H1 (cell line): ENCODE data around the gene CLCF1. TPM values are rescaled to one million over a fixed set of nuclear protein-coding genes. Genes with fewer than 3 reads are reported as not detected.
A peak's percentile ranks its signal among the peaks of the same experiment; 100 is the strongest.

Experiments used
- CTCF ChIA-PET: fragments of 300-600 bp; sonication (Branson Sonifier 250); formaldehyde crosslinking; loops from one replicate; lab custom pipeline; 2021; ENCODE audit not compliant: partially characterized antibody; lab: Charles Lee
- POLR2A ChIA-PET: fragments of 300-600 bp; sonication (Branson Sonifier 250); formaldehyde crosslinking; loops from one replicate; lab custom pipeline; 2021; ENCODE audit warnings: inconsistent platforms; ENCODE audit not compliant: partially characterized antibody; lab: Charles Lee
- DNase-seq, 2 experiments: peaks; one replicate each; pipeline versions ENCODE4 v3.0.0 to v3.0.0-alpha.2; 2010 to 2022; ENCODE audit warnings: low spot score in 2 of 2, low read depth in 1 of 2, mixed read lengths in 1 of 2
- FAIRE-seq: peaks from 2 replicates; lab custom pipeline; 2011; peaks lifted over from hg19 to GRCh38; lab: Jason Lieb, UNC
- H2AFZ ChIP-seq: 2 replicates; pipeline ENCODE4 v1.8.1; 2012; ENCODE audit warnings: low read length, inconsistent platforms
- H2AK5ac ChIP-seq: 2 replicates; pipeline ENCODE4 v1.6.1; 2013; ENCODE audit warnings: low read depth, low read length
- H2BK120ac ChIP-seq: replicated peaks from 2 replicates; pipeline ENCODE3; 2013; ENCODE audit warnings: low read depth, low read length, inconsistent platforms
- H2BK12ac ChIP-seq: 2 replicates; pipeline ENCODE4 v1.6.1; 2013; ENCODE audit warnings: low read depth, low read length
- H2BK15ac ChIP-seq: 2 replicates; pipeline ENCODE4 v1.6.1; 2013; ENCODE audit warnings: low read length
- H2BK20ac ChIP-seq: 2 replicates; pipeline ENCODE4 v1.6.1; 2013; ENCODE audit warnings: low read length
- H2BK5ac ChIP-seq: 2 replicates; pipeline ENCODE4 v1.6.1; 2013; ENCODE audit warnings: low read depth, low read length
- H3K14ac ChIP-seq: 2 replicates; pipeline ENCODE4 v1.6.1; 2013; ENCODE audit warnings: inconsistent platforms; ENCODE audit not compliant: insufficient read length
- H3K18ac ChIP-seq: 2 replicates; pipeline ENCODE4 v1.6.1; 2013; ENCODE audit warnings: low read length; ENCODE audit errors: extremely low read depth
- H3K23ac ChIP-seq: 2 replicates; pipeline ENCODE4 v1.6.1; 2013; ENCODE audit warnings: inconsistent platforms; ENCODE audit not compliant: insufficient read length
- H3K23me2 ChIP-seq: 2 replicates; pipeline ENCODE4 v1.6.1; 2013; ENCODE audit warnings: low read depth, low read length
- H3K27ac ChIP-seq: 2 replicates; pipeline ENCODE4 v1.6.1; 2011; ENCODE audit warnings: low read depth, low read length, inconsistent platforms
- H3K27me3 ChIP-seq, 4 experiments: replicated peaks in 1 of 4; 1 replicate in 1 of 4; 2 replicates in 3 of 4; pipeline versions ENCODE4 v1.6.1 to v1.8.1; 2011 to 2013; ENCODE audit warnings: low read length in 3 of 4, mild to moderate bottlenecking in 3 of 4, inconsistent platforms in 2 of 4, mixed read lengths in 2 of 4, moderate library complexity in 1 of 4; ENCODE audit not compliant: control insufficient read depth in 3 of 4, insufficient read depth in 3 of 4; ENCODE audit errors: extremely low read depth in 1 of 4
- H3K36me3 ChIP-seq, 4 experiments: 2 replicates each; pipeline versions ENCODE4 v1.6.1 to v1.8.1; 2011 to 2013; ENCODE audit warnings: mild to moderate bottlenecking in 4 of 4, low read length in 3 of 4, moderate library complexity in 2 of 4, control low read depth in 1 of 4, inconsistent platforms in 1 of 4; ENCODE audit not compliant: insufficient read depth in 4 of 4, control insufficient read depth in 2 of 4
- H3K4ac ChIP-seq: replicated peaks from 2 replicates; pipeline ENCODE3; 2013; ENCODE audit warnings: low read length, low read depth, mixed read lengths, inconsistent platforms; ENCODE audit not compliant: insufficient read length
- H3K4me1 ChIP-seq, 4 experiments: replicated peaks in 1 of 4; 1 replicate in 1 of 4; 2 replicates in 3 of 4; pipeline versions ENCODE4 v1.6.1 to v1.8.1; 2011 to 2013; ENCODE audit warnings: low read length in 3 of 4, inconsistent platforms in 2 of 4, mixed read lengths in 1 of 4; ENCODE audit not compliant: insufficient read depth in 4 of 4, control insufficient read depth in 3 of 4
- H3K4me2 ChIP-seq, 2 experiments: 2 replicates each; pipeline versions ENCODE4 v1.6.1 to v1.8.1; 2011 to 2013; ENCODE audit warnings: low read depth in 2 of 2, low read length in 2 of 2, control low read depth in 1 of 2, inconsistent platforms in 1 of 2, mild to moderate bottlenecking in 1 of 2; ENCODE audit not compliant: insufficient read depth in 1 of 2
- H3K4me3 ChIP-seq, 4 experiments: fragments of 200-600, 300-600 bp in 1 of 4; sonication (generic), shearing (Covaris generic), sonication (Bioruptor Twin) in 1 of 4; 2 replicates each; pipeline versions ENCODE4 v1.5.1 to v1.8.1; 2011 to 2016; ENCODE audit warnings: low read length in 4 of 4, low read depth in 3 of 4, control low read depth in 2 of 4, inconsistent platforms in 2 of 4, mild to moderate bottlenecking in 2 of 4, mixed read lengths in 1 of 4, moderate library complexity in 1 of 4; ENCODE audit not compliant: insufficient read depth in 2 of 4; ENCODE audit errors: extremely low read depth in 1 of 4
- H3K56ac ChIP-seq: replicated peaks from 2 replicates; pipeline ENCODE3; 2013; ENCODE audit warnings: low read depth, mild to moderate bottlenecking, mixed read lengths, low read length, inconsistent platforms; ENCODE audit not compliant: insufficient read length
- H3K79me1 ChIP-seq: 2 replicates; pipeline ENCODE4 v1.6.1; 2013; ENCODE audit warnings: low read depth, low read length, control low read depth
- H3K79me2 ChIP-seq, 2 experiments: 2 replicates each; pipeline versions ENCODE4 v1.6.1 to v1.8.1; 2012 to 2013; ENCODE audit warnings: low read length in 2 of 2, mild to moderate bottlenecking in 2 of 2, inconsistent platforms in 1 of 2; ENCODE audit not compliant: insufficient read depth in 2 of 2, control insufficient read depth in 1 of 2
- H3K9ac ChIP-seq, 4 experiments: replicated peaks in 1 of 4; 1 replicate in 1 of 4; 2 replicates in 3 of 4; pipeline versions ENCODE4 v1.6.1 to v1.8.1; 2011 to 2013; ENCODE audit warnings: low read depth in 3 of 4, low read length in 3 of 4, control low read depth in 2 of 4, mild to moderate bottlenecking in 2 of 4, moderate library complexity in 2 of 4, inconsistent platforms in 1 of 4; ENCODE audit errors: extremely low read depth in 1 of 4
- H3K9me3 ChIP-seq, 2 experiments: 2 replicates each; pipeline versions ENCODE4 v1.6.1 to v1.8.1; 2012 to 2013; ENCODE audit warnings: mild to moderate bottlenecking in 2 of 2, moderate library complexity in 2 of 2, control low read depth in 1 of 2, inconsistent platforms in 1 of 2, low read depth in 1 of 2, low read length in 1 of 2, mixed read lengths in 1 of 2; ENCODE audit not compliant: insufficient read depth in 2 of 2
- H4K20me1 ChIP-seq, 2 experiments: replicated peaks in 1 of 2; 2 replicates each; pipeline versions ENCODE3 to v1.8.1; 2011 to 2013; ENCODE audit warnings: inconsistent platforms in 2 of 2, low read length in 2 of 2, mild to moderate bottlenecking in 1 of 2; ENCODE audit not compliant: insufficient read depth in 2 of 2, control insufficient read depth in 1 of 2
- H4K5ac ChIP-seq: 2 replicates; pipeline ENCODE4 v1.6.1; 2013; ENCODE audit warnings: low read length, low read depth, mixed read lengths, inconsistent platforms; ENCODE audit not compliant: insufficient read length
- H4K8ac ChIP-seq: 2 replicates; pipeline ENCODE4 v1.8.0; 2013; ENCODE audit warnings: mild to moderate bottlenecking, moderate library complexity, low read length, inconsistent platforms; ENCODE audit not compliant: insufficient read depth; ENCODE audit errors: extremely low read depth
- H4K91ac ChIP-seq: replicated peaks from 2 replicates; pipeline ENCODE3; 2013; ENCODE audit warnings: low read length, mixed read lengths, inconsistent platforms; ENCODE audit not compliant: insufficient read length
- ATF2 ChIP-seq: IDR thresholded peaks from 2 replicates; pipeline ENCODE4 v1.6.1; 2012; ENCODE audit warnings: low read length, inconsistent platforms
- BCL11A ChIP-seq, 2 experiments: IDR thresholded peaks; one replicate each; pipeline ENCODE4 v1.6.1; 2011; ENCODE audit warnings: low read depth in 2 of 2, low read length in 2 of 2, mild to moderate bottlenecking in 2 of 2
- CBX8 ChIP-seq: fragments of 300-800, 300-1000 bp; sonication (generic); IDR thresholded peaks from 2 replicates; pipeline ENCODE4 v1.7.1; 2016; ENCODE audit warnings: low read depth, low read length, borderline replicate concordance
- CREB1 ChIP-seq: IDR thresholded peaks from 2 replicates; pipeline ENCODE4 v1.6.1; 2012; ENCODE audit warnings: inconsistent platforms
- KDM1A ChIP-seq: fragments of 200-600, 300-600 bp; sonication (generic); IDR thresholded peaks from 2 replicates; pipeline ENCODE4 v1.7.1; 2016; ENCODE audit warnings: mild to moderate bottlenecking, low read length, borderline replicate concordance
- NANOG ChIP-seq: IDR thresholded peaks from 2 replicates; pipeline ENCODE4 v1.6.1; 2011; ENCODE audit warnings: low read length, low read depth, mild to moderate bottlenecking, inconsistent platforms; ENCODE audit not compliant: insufficient read depth, poor library complexity, severe bottlenecking
- POLR2A ChIP-seq, 2 experiments: IDR thresholded peaks; 1 replicate in 1 of 2; 2 replicates in 1 of 2; pipeline ENCODE4 v1.6.1; 2011; ENCODE audit warnings: low read depth in 2 of 2, low read length in 2 of 2, mild to moderate bottlenecking in 2 of 2; ENCODE audit errors: control extremely low read depth in 1 of 2
- RFX5 ChIP-seq: IDR thresholded peaks from 2 replicates; pipeline ENCODE4 v1.6.1; 2011; ENCODE audit warnings: low read depth, low read length, improper control_type of control experiment, borderline replicate concordance
- RXRA ChIP-seq: IDR thresholded peaks from 2 replicates; pipeline ENCODE4 v1.6.1; 2011; ENCODE audit warnings: low read depth, mild to moderate bottlenecking, low read length, moderate library complexity; ENCODE audit not compliant: insufficient read depth
- SIRT6 ChIP-seq: IDR thresholded peaks from one replicate; pipeline ENCODE4 v1.7.1; 2012; ENCODE audit warnings: low read length, inconsistent platforms
- SP1 ChIP-seq: IDR thresholded peaks from 2 replicates; pipeline ENCODE4 v1.6.1; 2011; ENCODE audit warnings: low read depth, low read length
- TBP ChIP-seq: IDR thresholded peaks from 2 replicates; pipeline ENCODE4 v1.6.1; 2011; ENCODE audit warnings: low read depth, low read length, improper control_type of control experiment
- ZNF274 ChIP-seq: IDR thresholded peaks from 2 replicates; pipeline ENCODE4 v1.7.0; 2012; ENCODE audit warnings: low read length, borderline replicate concordance; ENCODE audit errors: extremely low read depth
- WGBS, 2 experiments: shearing (Covaris generic) in 1 of 2; methylation state at CpG; one replicate each; pipeline versions ENCODE4 v1.1.6 to v1.1.7; 2013 to 2015; ENCODE audit warnings: low lambda C conversion rate in 2 of 2, mixed read lengths in 2 of 2, inconsistent platforms in 1 of 2, low coverage in 1 of 2, missing lambda C conversion rate in 1 of 2; ENCODE audit not compliant: insufficient replicate concordance in 2 of 2, insufficient coverage in 1 of 2, insufficient read length in 1 of 2; ENCODE audit errors: extremely low coverage in 1 of 2, missing lambda C conversion rate in 1 of 2; 5-methylcytosine and 5-hydroxymethylcytosine counted together
- polyA plus RNA-seq, 7 experiments: library from polyadenylated mRNA; depleted of rRNA in 3 of 7; stranded (reverse) in 5 of 7; unstranded in 2 of 7; fragments of >200 nt in 5 of 7; fragments of 200-250 nt in 2 of 7; gene quantifications; 1 replicate in 5 of 7; 2 replicates in 1 of 7; 4 replicates in 1 of 7; pipeline versions ENCODE4 v1.2.1 to v1.2.3, GENCODE V29; 2011 to 2013; ENCODE audit warnings: missing spikeins in 2 of 7, mixed read lengths in 2 of 7
- total RNA-seq: library from RNA; stranded (reverse); fragmentation: NEBNext Ultra II Directional; extraction: Animal tissue kit (Norgen Biotek cat#: 25700); gene quantifications from 2 replicates; pipeline ENCODE4 v1.2.1, GENCODE V29; 2021

CLCF1 gene
- total and polyA plus RNA-seq, 2 of the 8 experiments (the other 6 are each of a cell fraction or from before 2014, with no cell fraction given), result 0.32 to 1.2 TPM

- WGBS, 2 experiments, result 78% methylated on average over 4 of the region's 4 CpGs; no CpG with 5 or more reads in 1 of the 2 experiments
- H3K4me3 ChIP-seq, result no peak overlapping the region
- H3K23me2 ChIP-seq, result peaks cover 16% of the 10 kb centered on the region; the same call in 1 of the 2 replicates
- no peak overlapping the region for H3K14ac ChIP-seq
- H3K9me3 ChIP-seq, result no peaks in the 10 kb centered on the region
- H3K9ac ChIP-seq, result no peak overlapping the region
- H2BK15ac ChIP-seq, result no peak overlapping the region; the same call in 1 of the 2 replicates
- DNase-seq (no peak), FAIRE-seq (no peak)
- peak overlapping the region; percentile 39; the same call in 1 of the 2 replicates for H2BK12ac ChIP-seq
- H3K18ac ChIP-seq, result no peak overlapping the region
- H4K8ac ChIP-seq, result no peak overlapping the region
- ChIA-PET POLR2A (interaction anchor here (1.0 to 3.1 kb wide), 4 partner anchors 11 to 27 kb away, joined by 3 to 8 read pairs (median 4); no protein-coding TSS in a partner anchor), CTCF (interaction anchor here (1.8 to 34.8 kb wide), 5 partner anchors 9 to 56 kb away, joined by 6 to 1305 read pairs (median 35); partner anchors contain the start of genes POLD4 and RAD9A)
- no peak overlapping the region for H2AK5ac ChIP-seq
- no peak overlapping the region for H3K27ac ChIP-seq
- H2BK120ac ChIP-seq, result no peak overlapping the region
- H3K23ac ChIP-seq, result no peak overlapping the region
- H2BK5ac ChIP-seq, result no peak overlapping the region
- no peak overlapping the region for H2AFZ ChIP-seq
- no peak overlapping the region for H4K91ac ChIP-seq
- H3K79me1 ChIP-seq, result no peaks in the 10 kb centered on the region
- H3K56ac ChIP-seq, result no peak overlapping the region
- no peaks in the 10 kb centered on the region for H3K36me3 ChIP-seq
- H4K5ac ChIP-seq, result no peak overlapping the region
- no peaks in the 10 kb centered on the region for H3K79me2 ChIP-seq
- no peak overlapping the region for H3K4ac ChIP-seq
- no peak overlapping the region for H3K4me2 ChIP-seq
- H2BK20ac ChIP-seq, result no peak overlapping the region; the same call in 1 of the 2 replicates
- peaks cover 0 to 30% (median 24%) of the 10 kb centered on the region in 4 experiments; a peak in 6 of 7 replicates for H3K4me1 ChIP-seq
- peaks cover 2% of the 10 kb centered on the region in 2 experiments for H4K20me1 ChIP-seq
- peaks cover 7 to 38% (median 35%) of the 10 kb centered on the region in 4 experiments for H3K27me3 ChIP-seq
- no peak for TF ChIP-seq KDM1A
- TF ChIP-seq CBX8, result no peak
- no peak for TF ChIP-seq RXRA
- TF ChIP-seq SIRT6, result no peak
- TF ChIP-seq CREB1, result no peak
- no peak for TF ChIP-seq ATF2
- no peak for TF ChIP-seq POLR2A (IDR thresholded peaks at IDR 0.05; ENCODE audit: control extremely low read depth in 1 of 2, low read depth in 2 of 2, low read length in 2 of 2)
- TF ChIP-seq SP1, result no peak
- TF ChIP-seq TBP, result no peak
- TF ChIP-seq NANOG, result no peak
- no peak for TF ChIP-seq BCL11A (IDR thresholded peaks at IDR 0.05; ENCODE audit: low read depth in 2 of 2, low read length in 2 of 2)
- TF ChIP-seq ZNF274, result no peak
- no peak for TF ChIP-seq RFX5
These were observed 5.1 kb upstream of the CLCF1 start for GRCh38 chr11:67378544-67378943.
